Measurements from ENCODE around the gene GBP6. TPM values are rescaled to one million over a fixed set of nuclear protein-coding genes. Genes with fewer than 3 reads are reported as not detected.

GBP6 gene
- total RNA-seq, 4 donors from 2014 or later: not detected

DNA sequence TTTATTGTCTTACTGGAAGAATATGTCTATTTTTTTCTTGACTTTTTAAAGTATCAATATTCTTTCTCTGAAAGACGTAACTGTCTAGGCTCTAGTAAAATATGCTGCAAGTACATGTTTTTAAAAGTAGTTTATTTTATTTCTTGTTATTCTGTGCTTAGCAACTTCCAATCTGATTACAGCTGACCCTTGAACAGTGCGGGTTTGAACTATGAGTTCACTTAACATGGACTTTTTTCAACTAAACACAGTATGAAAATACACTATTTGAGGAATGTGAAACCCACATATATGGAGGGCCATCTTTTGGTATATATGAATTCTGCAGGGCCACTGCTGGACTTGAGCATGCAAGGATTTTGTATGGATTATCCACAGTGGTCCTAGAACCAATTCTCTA lies 26.8 kb downstream of the GBP6 start:
- H3K36me3 ChIP-seq: no peaks in the 10 kb centered on the region
- ATAC-seq: no peak
- no peaks in the 10 kb centered on the region for H3K4me1 ChIP-seq
- intact Hi-C loops (cut with DNase I; ENCODE audit: low total_unique reads) (no loop called here), in situ Hi-C loops (cut with MboI; ENCODE audit: low sequenced_read_pairs in 4 of 4) (no loop called here)
- H3K27me3 ChIP-seq: no peaks in the 10 kb centered on the region
- DNase-seq: no peak
- no peak overlapping the region for H3K4me3 ChIP-seq
- TF ChIP-seq POLR2A (IDR thresholded peaks at IDR 0.05) (no peak), CTCF (IDR thresholded peaks at IDR 0.05 in 4 of 5, conservative IDR thresholded peaks at IDR 0.05 in 1 of 5) (no peak)
- H3K27ac ChIP-seq: no peak overlapping the region
- no peaks in the 10 kb centered on the region for H3K9me3 ChIP-seq

DNA sequence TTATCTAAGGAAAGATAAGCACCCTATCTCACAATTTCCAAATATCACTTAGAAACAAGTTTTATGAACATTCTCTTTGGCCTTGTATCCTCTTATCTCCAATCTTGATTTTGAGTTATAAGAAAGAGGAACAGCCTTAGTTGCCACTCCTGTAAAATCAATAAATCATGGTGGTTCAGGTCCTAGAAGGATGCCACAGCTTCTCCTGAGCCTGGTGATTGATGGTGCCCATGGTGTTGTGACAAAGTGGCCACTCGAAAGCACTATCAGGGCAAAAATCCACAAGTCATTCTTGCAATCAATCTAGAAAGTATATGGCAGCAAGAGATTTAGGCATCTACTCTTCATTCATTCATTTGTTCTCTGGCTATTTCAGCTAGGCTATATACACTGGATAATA lies 27.8 kb downstream of the GBP6 start:
- in situ Hi-C loops (cut with MboI; ENCODE audit: low sequenced_read_pairs in 4 of 4): no loop called here
- TF ChIP-seq POLR2A (IDR thresholded peaks at IDR 0.05) (no peak), CTCF (IDR thresholded peaks at IDR 0.05 in 4 of 5, conservative IDR thresholded peaks at IDR 0.05 in 1 of 5) (no peak)
- no peak overlapping the region for H3K4me3 ChIP-seq
- H3K9me3 ChIP-seq: no peaks in the 10 kb centered on the region
- H3K4me1 ChIP-seq: no peaks in the 10 kb centered on the region
- H3K27me3 ChIP-seq: no peaks in the 10 kb centered on the region
- ATAC-seq (no peak), DNase-seq (no peak)
- intact Hi-C loops (cut with DNase I; ENCODE audit: low total_unique reads): no loop called here
- no peak overlapping the region for H3K27ac ChIP-seq
- no peaks in the 10 kb centered on the region for H3K36me3 ChIP-seq

- in situ Hi-C loops (cut with MboI; ENCODE audit: low sequenced_read_pairs in 4 of 4): no loop called here
- no peak for DNase-seq
- Histone ChIP-seq H3K27ac (no peak overlapping the region), H3K36me3 (no peaks in the 10 kb centered on the region), H3K4me3 (no peak overlapping the region), H3K9me3 (no peaks in the 10 kb centered on the region), H3K27me3 (no peaks in the 10 kb centered on the region), H3K4me1 (no peaks in the 10 kb centered on the region)
- TF ChIP-seq POLR2A (IDR thresholded peaks at IDR 0.05) (no peak), CTCF (IDR thresholded peaks at IDR 0.05 in 4 of 5, conservative IDR thresholded peaks at IDR 0.05 in 1 of 5) (no peak)
- no peak for ATAC-seq
- intact Hi-C loops (cut with DNase I; ENCODE audit: low total_unique reads): no loop called here
Measured at GRCh38 chr1:89394851-89395250, 31.0 kb downstream of the GBP6 start.

- no peak for TF ChIP-seq CTCF (IDR thresholded peaks at IDR 0.05 in 4 of 5, conservative IDR thresholded peaks at IDR 0.05 in 1 of 5)
- TF ChIP-seq POLR2A (IDR thresholded peaks at IDR 0.05): no peak
- no peak for ATAC-seq
- no peaks in the 10 kb centered on the region for H3K36me3 ChIP-seq
- H3K27me3 ChIP-seq: no peaks in the 10 kb centered on the region
- no peak overlapping the region for H3K4me3 ChIP-seq
- in situ Hi-C loops (cut with MboI; ENCODE audit: low sequenced_read_pairs in 4 of 4) (no loop called here), intact Hi-C loops (cut with DNase I; ENCODE audit: low total_unique reads) (no loop called here)
- no peak overlapping the region for H3K27ac ChIP-seq
- no peaks in the 10 kb centered on the region for H3K9me3 ChIP-seq
- DNase-seq: no peak
- no peaks in the 10 kb centered on the region for H3K4me1 ChIP-seq
Measured at GRCh38 chr1:89396902-89397301, 33.0 kb downstream of the GBP6 start.

GRCh38 chr1:89405275-89405929 lies 41.5 kb downstream of the GBP6 start:
- Histone ChIP-seq H3K36me3 (no peaks in the 10 kb centered on the region), H3K27ac (no peak overlapping the region), H3K9me3 (no peaks in the 10 kb centered on the region), H3K4me3 (no peak overlapping the region), H3K4me1 (peaks cover 0 to 3% of the 10 kb centered on the region in 2 donors), H3K27me3 (no peaks in the 10 kb centered on the region)
- ATAC-seq: no peak
- in situ Hi-C loops (cut with MboI; ENCODE audit: low sequenced_read_pairs in 4 of 4): no loop called here
- TF ChIP-seq CTCF (IDR thresholded peaks at IDR 0.05 in 4 of 5, conservative IDR thresholded peaks at IDR 0.05 in 1 of 5): no peak
- TF ChIP-seq POLR2A (IDR thresholded peaks at IDR 0.05): no peak
- intact Hi-C loops (cut with DNase I; ENCODE audit: low total_unique reads): no loop called here
- DNase-seq: no peak
